Esophagus squamous epithelium (tissue), 5 donors: Measurements from ENCODE around the gene IL1RN. TPM values are rescaled to one million over a fixed set of nuclear protein-coding genes. Genes with fewer than 3 reads are reported as not detected.

Source experiments
- DNase-seq: peaks from one replicate; lab custom pipeline; 2025; lab: John Stamatoyannopoulos, UW
- H3K27ac ChIP-seq, 4 donors: fragments of 200-600 bp; sonication (generic); one replicate each; pipeline ENCODE4 v1.5.1; 2016 to 2019; ENCODE audit warnings: mild to moderate bottlenecking in 1 of 4
- H3K27me3 ChIP-seq, 4 donors: fragments of 200-600 bp; sonication (generic); 1 replicate in 3 of 4; 2 replicates in 1 of 4; pipeline versions ENCODE4 v1.5.1 to v1.6.0; 2017 to 2021; ENCODE audit warnings: antibody characterized with exemption in 1 of 4
- H3K36me3 ChIP-seq, 3 donors: fragments of 200-600 bp; sonication (generic); one replicate each; pipeline ENCODE4 v1.5.1; 2016 to 2019
- H3K4me1 ChIP-seq, 3 donors: fragments of 200-600 bp; sonication (generic); one replicate each; pipeline ENCODE4 v1.5.1; 2017 to 2019
- H3K4me3 ChIP-seq, 4 donors: fragments of 200-600 bp; sonication (generic); 1 replicate in 3 of 4; 2 replicates in 1 of 4; pipeline ENCODE4 v1.5.1; 2016 to 2019; ENCODE audit warnings: mild to moderate bottlenecking in 2 of 4, moderate library complexity in 1 of 4
- H3K9me3 ChIP-seq, 3 donors: fragments of 200-600 bp; sonication (generic); one replicate each; pipeline ENCODE4 v1.5.1; 2016 to 2019
- POLR2A ChIP-seq, 4 donors: fragments of 450-650 bp; IDR thresholded peaks; one replicate each; pipeline ENCODE4 v1.6.1; 2017; ENCODE audit warnings: antibody characterized with exemption in 4 of 4, mild to moderate bottlenecking in 4 of 4, moderate library complexity in 3 of 4
- WGBS, 2 donors: methylation state at CpG; one replicate each; pipeline ENCODE4 v1.1.5; 2018; 5-methylcytosine and 5-hydroxymethylcytosine counted together
- intact Hi-C: fragments of 100-400 bp; cut with DNase I; formaldehyde crosslinking; loops from one replicate; pipeline ENCODE4 v1.15.0; 2022
- total RNA-seq, 4 donors: library from RNA; depleted of rRNA; stranded (reverse); fragments of >200 nt; gene quantifications; one replicate each; pipeline ENCODE4 v1.1.0, GENCODE V29; 2016
- TF ChIP-seq, protein P1 (sequence below), 6 experiments: fragments of 450-650 bp in 4 of 6; fragments of 200-600 bp in 2 of 6; sonication (generic) in 2 of 6; IDR thresholded peaks; one replicate each; pipeline ENCODE4 v1.5.1; 2016 to 2019; ENCODE audit warnings: antibody characterized with exemption in 6 of 6, mild to moderate bottlenecking in 4 of 6, moderate library complexity in 4 of 6
- donor health status: DM: yes; HTN: yes; CAD: no.

Gene IL1RN
- total RNA-seq, 4 donors from 2014 or later: 594 to 1,539 (median 978) TPM

DNA sequence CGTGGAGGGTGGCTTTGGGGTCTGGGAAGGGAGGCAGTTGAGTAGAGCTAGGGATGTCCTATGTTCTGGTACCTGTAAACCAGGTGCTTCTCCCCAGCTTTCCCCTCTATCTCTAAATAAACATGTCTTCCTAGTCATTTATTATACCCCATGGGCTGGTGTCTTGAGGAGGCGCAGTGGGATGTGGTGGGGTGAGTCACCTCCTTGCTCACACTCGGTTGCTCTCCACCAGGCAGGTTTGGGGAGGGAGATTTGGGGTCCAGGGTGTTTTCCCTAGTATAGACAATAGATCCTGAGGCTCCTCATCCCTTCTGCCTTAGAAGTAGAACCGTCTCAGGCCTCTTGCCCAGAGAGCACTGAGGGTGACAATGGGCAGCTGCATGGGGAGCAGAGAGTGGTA, 51.5 kb downstream of the IL1RN start:
- intact Hi-C loops: no loop called here
- H3K27me3 ChIP-seq: no peaks in the 10 kb centered on the region
- TF ChIP-seq, protein P1, sequence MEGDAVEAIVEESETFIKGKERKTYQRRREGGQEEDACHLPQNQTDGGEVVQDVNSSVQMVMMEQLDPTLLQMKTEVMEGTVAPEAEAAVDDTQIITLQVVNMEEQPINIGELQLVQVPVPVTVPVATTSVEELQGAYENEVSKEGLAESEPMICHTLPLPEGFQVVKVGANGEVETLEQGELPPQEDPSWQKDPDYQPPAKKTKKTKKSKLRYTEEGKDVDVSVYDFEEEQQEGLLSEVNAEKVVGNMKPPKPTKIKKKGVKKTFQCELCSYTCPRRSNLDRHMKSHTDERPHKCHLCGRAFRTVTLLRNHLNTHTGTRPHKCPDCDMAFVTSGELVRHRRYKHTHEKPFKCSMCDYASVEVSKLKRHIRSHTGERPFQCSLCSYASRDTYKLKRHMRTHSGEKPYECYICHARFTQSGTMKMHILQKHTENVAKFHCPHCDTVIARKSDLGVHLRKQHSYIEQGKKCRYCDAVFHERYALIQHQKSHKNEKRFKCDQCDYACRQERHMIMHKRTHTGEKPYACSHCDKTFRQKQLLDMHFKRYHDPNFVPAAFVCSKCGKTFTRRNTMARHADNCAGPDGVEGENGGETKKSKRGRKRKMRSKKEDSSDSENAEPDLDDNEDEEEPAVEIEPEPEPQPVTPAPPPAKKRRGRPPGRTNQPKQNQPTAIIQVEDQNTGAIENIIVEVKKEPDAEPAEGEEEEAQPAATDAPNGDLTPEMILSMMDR (IDR thresholded peaks at IDR 0.05): no peak
- no peak for TF ChIP-seq POLR2A (IDR thresholded peaks at IDR 0.05)
- H3K36me3 ChIP-seq: peaks cover 0 to 26% (median 0%) of the 10 kb centered on the region in 3 donors
- no peak overlapping the region for H3K27ac ChIP-seq
- H3K9me3 ChIP-seq: no peaks in the 10 kb centered on the region
- DNase-seq: no peak
- WGBS, 2 donors: 72 to 80% methylated on average over 3 of the region's 4 CpGs
- H3K4me1 ChIP-seq: peaks cover 4 to 29% (median 6%) of the 10 kb centered on the region in 3 donors
- H3K4me3 ChIP-seq: no peak overlapping the region

DNA sequence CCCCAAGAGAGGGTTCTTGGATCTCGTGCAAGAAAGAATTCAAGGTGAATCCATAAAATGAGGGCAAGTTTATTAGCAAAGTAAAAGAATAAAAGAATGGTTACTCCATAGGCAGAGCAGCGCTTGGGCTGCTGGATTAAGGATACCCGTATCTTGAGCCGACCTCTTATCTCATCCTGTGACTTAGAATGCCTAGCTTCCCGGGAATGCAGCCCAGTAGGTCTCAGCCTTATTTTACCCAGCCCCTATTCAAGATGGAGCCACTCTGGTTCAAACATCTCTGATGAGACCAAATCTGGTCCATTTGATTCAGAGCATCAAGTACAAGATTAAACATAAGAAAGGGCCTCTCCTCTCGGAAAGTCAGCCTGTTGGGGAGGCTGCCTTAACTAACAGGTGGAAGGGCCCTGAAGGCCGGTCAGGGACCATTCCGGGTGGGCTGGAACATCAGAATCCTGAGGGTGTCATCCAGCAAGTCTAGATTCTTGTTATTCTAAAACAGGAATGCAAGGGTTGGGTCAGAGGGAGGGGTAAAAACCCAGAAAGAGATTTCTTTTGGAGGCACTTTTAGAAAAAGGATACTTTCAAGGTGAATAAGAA, 52.1 kb downstream of the IL1RN start:
- H3K4me3 ChIP-seq: no peak overlapping the region
- no peaks in the 10 kb centered on the region for H3K9me3 ChIP-seq
- DNase-seq: no peak
- TF ChIP-seq, protein P1 (IDR thresholded peaks at IDR 0.05): no peak
- no peak for TF ChIP-seq POLR2A (IDR thresholded peaks at IDR 0.05)
- H3K27ac ChIP-seq: no peak overlapping the region
- H3K4me1 ChIP-seq: peaks cover 4 to 29% (median 6%) of the 10 kb centered on the region in 3 donors
- intact Hi-C loops: no loop called here
- peaks cover 0 to 28% (median 0%) of the 10 kb centered on the region in 3 donors for H3K36me3 ChIP-seq
- WGBS, 2 donors: 91 to 94% methylated on average over 8 of the region's 8 CpGs
- no peaks in the 10 kb centered on the region for H3K27me3 ChIP-seq

DNA sequence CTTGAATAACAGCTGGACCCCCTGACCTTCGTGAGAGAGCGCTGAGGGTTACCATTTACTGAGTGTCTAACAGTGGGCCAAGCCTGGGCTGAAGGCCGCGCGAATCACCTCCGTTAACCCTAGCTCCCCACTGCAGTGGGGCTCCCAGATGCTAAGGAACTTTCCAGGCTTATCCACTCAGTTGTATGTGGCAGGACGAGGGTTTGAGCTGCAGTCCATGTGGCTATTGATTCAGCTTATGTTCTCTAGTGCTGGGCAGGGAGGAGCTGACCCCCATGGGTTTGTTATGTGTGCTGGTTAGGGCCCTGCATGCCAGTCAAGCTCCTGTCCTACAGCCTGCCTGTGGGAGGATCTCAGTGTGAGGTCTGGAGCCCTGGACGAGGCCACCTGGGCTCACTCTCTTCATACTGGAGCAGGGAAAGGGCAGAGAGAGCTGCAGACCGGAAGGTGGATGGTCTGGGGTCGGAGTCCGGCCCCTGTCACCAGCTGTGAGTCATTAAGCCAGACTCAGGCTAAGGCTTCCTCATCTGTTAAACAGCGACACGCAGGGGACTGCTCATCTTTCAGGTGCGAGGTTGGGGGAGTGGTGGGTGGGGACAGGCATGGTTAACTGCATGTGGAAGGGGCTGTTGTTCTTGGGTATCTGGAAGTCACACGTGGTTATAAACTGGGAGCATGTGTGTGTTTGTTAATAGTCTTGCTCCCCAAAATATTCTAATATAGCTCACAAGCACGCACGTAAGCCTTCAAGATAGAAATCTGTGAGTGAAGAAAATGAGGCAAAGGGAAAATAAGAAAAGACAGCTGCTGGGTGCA, 52.9 kb downstream of the IL1RN start:
- Histone ChIP-seq H3K4me3 (no peak overlapping the region), H3K27ac (no peak overlapping the region), H3K9me3 (no peaks in the 10 kb centered on the region), H3K4me1 (peaks cover 4 to 33% (median 6%) of the 10 kb centered on the region in 3 donors), H3K27me3 (no peaks in the 10 kb centered on the region), H3K36me3 (peaks cover 0 to 28% (median 0%) of the 10 kb centered on the region in 3 donors)
- WGBS, 2 donors: 68 to 78% methylated on average over 13 to 15 of the region's 17 CpGs
- TF ChIP-seq POLR2A (IDR thresholded peaks at IDR 0.05): no peak
- TF ChIP-seq, protein P1 (IDR thresholded peaks at IDR 0.05): no peak
- intact Hi-C loops: no loop called here
- DNase-seq: no peak

DNA sequence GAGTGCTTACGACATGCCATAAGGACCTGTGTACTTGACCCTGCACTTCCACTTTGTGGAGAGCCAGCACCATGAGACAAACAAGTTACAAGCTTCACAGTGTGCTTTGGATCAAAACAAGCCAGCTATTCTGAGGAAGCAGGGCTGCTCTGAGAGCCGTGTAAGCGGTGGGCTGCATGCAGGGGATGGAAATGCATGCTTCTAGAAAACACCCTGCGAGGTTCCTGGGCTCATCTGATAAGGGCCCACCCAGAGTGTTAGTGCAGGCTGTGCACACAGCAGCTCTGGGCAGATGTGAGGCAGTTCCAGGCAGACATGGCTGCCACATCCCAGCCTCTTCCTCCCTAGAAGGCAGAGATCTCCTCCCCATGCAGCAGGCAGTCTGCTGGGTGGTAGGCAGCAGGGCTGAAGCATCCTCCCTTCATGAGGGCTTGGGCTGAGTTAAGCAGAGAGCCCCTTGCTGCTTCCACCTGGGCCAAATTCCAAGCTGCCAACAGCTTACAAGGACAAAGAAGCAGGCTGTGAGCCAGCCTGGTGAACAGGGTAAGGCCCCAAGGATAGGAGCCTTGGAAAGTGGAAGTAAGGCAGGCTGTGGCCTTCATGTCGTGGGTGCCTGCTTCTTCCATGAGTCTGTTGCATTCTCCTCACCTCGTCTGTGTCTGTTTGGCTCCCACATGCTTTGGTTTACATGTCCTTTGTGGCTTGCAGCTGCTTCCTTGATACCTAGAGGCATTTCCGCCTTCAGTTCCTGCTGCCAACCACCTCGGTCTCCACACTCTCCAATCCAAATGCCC, 54.1 kb downstream of the IL1RN start:
- Histone ChIP-seq H3K4me3 (no peak overlapping the region), H3K4me1 (peaks cover 4 to 34% (median 6%) of the 10 kb centered on the region in 3 donors), H3K36me3 (peaks cover 0 to 29% (median 0%) of the 10 kb centered on the region in 3 donors), H3K27ac (no peak overlapping the region), H3K9me3 (no peaks in the 10 kb centered on the region), H3K27me3 (no peaks in the 10 kb centered on the region)
- WGBS, 2 donors: 42 to 50% methylated on average over 6 to 7 of the region's 8 CpGs
- no peak for DNase-seq
- intact Hi-C loops: no loop called here
- TF ChIP-seq POLR2A (IDR thresholded peaks at IDR 0.05): no peak
- TF ChIP-seq, protein P1 (IDR thresholded peaks at IDR 0.05): no peak
